Testis (tissue), 5 donors: ENCODE data around the gene KBTBD6. TPM values are rescaled to one million over a fixed set of nuclear protein-coding genes. Genes with fewer than 3 reads are reported as not detected.

Experiments
- DNase-seq: peaks from one replicate; pipeline ENCODE4 v3.0.0-alpha.2; 2019
- H3K27ac ChIP-seq, 2 donors: fragments of 200-600 bp; sonication (generic); one replicate each; pipeline ENCODE4 v1.5.1; 2019
- H3K27me3 ChIP-seq: fragments of 200-600 bp; sonication (generic); one replicate; pipeline ENCODE4 v1.5.1; 2019
- H3K36me3 ChIP-seq: fragments of 200-600 bp; sonication (generic); one replicate; pipeline ENCODE4 v1.5.1; 2017; ENCODE audit warnings: low read depth; ENCODE audit errors: missing control alignments
- H3K4me1 ChIP-seq: fragments of 200-600 bp; sonication (generic); one replicate; pipeline ENCODE4 v1.5.1; 2019
- H3K4me3 ChIP-seq, 2 donors: fragments of 200-600 bp; sonication (generic); one replicate each; pipeline ENCODE4 v1.5.1; 2017 to 2019
- H3K9me3 ChIP-seq: fragments of 200-600 bp; sonication (generic); one replicate; pipeline ENCODE4 v1.5.1; 2017
- POLR2A ChIP-seq: fragments of 450-650 bp; IDR thresholded peaks from one replicate; pipeline ENCODE4 v1.6.1; 2017; ENCODE audit warnings: antibody characterized with exemption, mild to moderate bottlenecking, moderate library complexity
- WGBS, 2 donors: methylation state at CpG; one replicate each; pipeline ENCODE4 v1.1.5; 2018; 5-methylcytosine and 5-hydroxymethylcytosine counted together
- intact Hi-C: fragments of 100-400 bp; cut with DNase I; formaldehyde crosslinking; loops from one replicate; pipeline ENCODE4 v1.15.1; 2023; ENCODE audit warnings: low total_unique reads
- long read RNA-seq, 2 donors: transcript quantifications; one replicate each; lab custom pipeline, GENCODE V29; 2026
- polyA plus RNA-seq: library from polyadenylated mRNA; stranded (reverse); fragments of 350-450 nt; fragmentation: Illumina TruSeq; extraction: RNeasy Lipid Tissue Mini Kit (QIAGEN cat#74804); gene quantifications from one replicate; pipeline ENCODE4 v1.2.3, GENCODE V29; 2014; ENCODE audit warnings: low read depth, low replicate concordance; ENCODE audit not compliant: insufficient read depth
- total RNA-seq, 2 donors: library from RNA; depleted of rRNA; stranded (reverse); fragments of >200 nt; gene quantifications; one replicate each; pipeline ENCODE4 v1.2.3, GENCODE V29; 2016
- TF ChIP-seq, protein P1 (sequence below), 3 experiments: fragments of 450-650 bp in 2 of 3; fragments of 200-600 bp in 1 of 3; sonication (generic) in 1 of 3; IDR thresholded peaks; one replicate each; pipeline ENCODE4 v1.5.1; 2016 to 2019; ENCODE audit warnings: antibody characterized with exemption in 3 of 3, mild to moderate bottlenecking in 2 of 3, moderate library complexity in 1 of 3

KBTBD6 gene
- total RNA-seq (10 to 100 TPM; 13.1 to 13.9 TPM), polyA plus RNA-seq (10.6 TPM)
- long read RNA-seq, donor 1, full-length matches to known transcripts: 36 of 36 reads
- long read RNA-seq, donor 1, partial matches to known transcripts: 0 of 36 reads
- long read RNA-seq, donor 1, other reads (novel, unspliced or antisense): 0 of 36 reads
- long read RNA-seq, donor 2, full-length matches to known transcripts: 17 of 17 reads
- long read RNA-seq, donor 2, partial matches to known transcripts: 0 of 17 reads
- long read RNA-seq, donor 2, other reads (novel, unspliced or antisense): 0 of 17 reads

GRCh38 chr13:41132512-41133152 lies at the start of gene KBTBD6:
Gene KBTBD6 (minus strand): TSS chr13:41132802. CDS start chr13:41132511, 291 bp downstream.
- peak within 1 kb of the TSS; percentile 60 to 85 for H3K27ac ChIP-seq
- DNase-seq: peak; percentile 98
- no peaks in the 10 kb centered on the region for H3K36me3 ChIP-seq
- H3K27me3 ChIP-seq: no peaks in the 10 kb centered on the region
- 0% methylated on average over 37 to 45 of the region's 45 CpGs for WGBS, 2 donors
- peaks cover 16% of the 10 kb centered on the region for H3K4me1 ChIP-seq
- TF ChIP-seq, protein P1, sequence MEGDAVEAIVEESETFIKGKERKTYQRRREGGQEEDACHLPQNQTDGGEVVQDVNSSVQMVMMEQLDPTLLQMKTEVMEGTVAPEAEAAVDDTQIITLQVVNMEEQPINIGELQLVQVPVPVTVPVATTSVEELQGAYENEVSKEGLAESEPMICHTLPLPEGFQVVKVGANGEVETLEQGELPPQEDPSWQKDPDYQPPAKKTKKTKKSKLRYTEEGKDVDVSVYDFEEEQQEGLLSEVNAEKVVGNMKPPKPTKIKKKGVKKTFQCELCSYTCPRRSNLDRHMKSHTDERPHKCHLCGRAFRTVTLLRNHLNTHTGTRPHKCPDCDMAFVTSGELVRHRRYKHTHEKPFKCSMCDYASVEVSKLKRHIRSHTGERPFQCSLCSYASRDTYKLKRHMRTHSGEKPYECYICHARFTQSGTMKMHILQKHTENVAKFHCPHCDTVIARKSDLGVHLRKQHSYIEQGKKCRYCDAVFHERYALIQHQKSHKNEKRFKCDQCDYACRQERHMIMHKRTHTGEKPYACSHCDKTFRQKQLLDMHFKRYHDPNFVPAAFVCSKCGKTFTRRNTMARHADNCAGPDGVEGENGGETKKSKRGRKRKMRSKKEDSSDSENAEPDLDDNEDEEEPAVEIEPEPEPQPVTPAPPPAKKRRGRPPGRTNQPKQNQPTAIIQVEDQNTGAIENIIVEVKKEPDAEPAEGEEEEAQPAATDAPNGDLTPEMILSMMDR (IDR thresholded peaks at IDR 0.05): peak in 1 of 3 experiments; percentile 20
- TF ChIP-seq POLR2A: no peak
- no peaks in the 10 kb centered on the region for H3K9me3 ChIP-seq
- H3K4me3 ChIP-seq: peak within 1 kb of the TSS; percentile 73 to 90
- intact Hi-C loops: no loop called here

DNA sequence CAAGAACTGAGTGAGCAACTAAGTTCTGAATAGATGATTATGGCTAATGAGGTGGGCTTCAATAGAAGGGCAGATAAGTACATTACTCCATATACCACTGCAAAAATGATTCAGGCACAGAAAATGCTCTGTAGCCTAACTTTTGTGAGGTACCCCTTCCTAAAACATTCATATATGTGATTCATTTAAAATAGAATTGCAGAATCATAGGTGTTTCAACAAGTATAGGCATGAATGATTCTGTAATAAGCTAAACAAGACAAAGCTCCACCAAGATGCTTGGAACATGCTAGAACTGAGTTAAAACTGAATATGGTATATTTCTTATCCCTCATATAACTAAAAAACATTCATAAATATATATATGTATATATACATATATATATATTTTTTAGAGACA lies 49.6 kb upstream of the KBTBD6 start:
- intact Hi-C loops: no loop called here
- no peaks in the 10 kb centered on the region for H3K27me3 ChIP-seq
- TF ChIP-seq, protein P1 (IDR thresholded peaks at IDR 0.05): no peak
- TF ChIP-seq POLR2A: no peak
- DNase-seq: no peak
- H3K4me1 ChIP-seq: no peaks in the 10 kb centered on the region
- no peak overlapping the region for H3K27ac ChIP-seq
- no peaks in the 10 kb centered on the region for H3K36me3 ChIP-seq
- H3K9me3 ChIP-seq: no peaks in the 10 kb centered on the region
- H3K4me3 ChIP-seq: no peak overlapping the region

DNA sequence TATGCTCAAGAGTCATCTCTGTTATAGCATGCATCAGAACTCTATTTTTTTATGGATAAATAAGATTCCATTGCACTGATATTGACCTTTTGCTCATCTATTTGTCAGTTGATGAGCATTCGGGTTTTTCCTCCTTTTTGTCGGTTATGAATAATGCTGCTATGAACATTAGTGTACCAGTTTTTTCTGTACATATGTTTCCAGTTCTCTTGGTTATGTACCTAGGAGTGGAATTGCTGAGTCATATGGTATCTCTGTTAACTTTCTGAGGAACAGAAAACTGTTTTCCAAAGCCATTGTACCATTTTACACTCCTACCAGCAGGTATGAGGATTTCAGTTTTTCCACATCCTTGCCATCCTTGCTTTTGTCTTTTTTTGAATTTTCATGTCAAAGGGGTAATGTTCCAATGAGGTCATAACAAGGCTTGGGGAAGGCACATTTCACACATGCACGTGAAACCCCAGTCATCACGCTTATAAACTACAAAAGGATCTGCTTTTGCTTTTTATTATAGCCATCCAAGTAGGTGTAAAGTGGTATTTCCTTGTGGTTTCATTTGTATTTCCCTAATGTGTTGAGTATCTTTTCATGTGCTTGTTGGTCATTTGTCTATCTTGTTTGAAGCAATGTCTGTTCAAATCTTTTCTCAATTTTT lies 47.1 kb upstream of the KBTBD6 start:
- Histone ChIP-seq H3K27me3 (no peaks in the 10 kb centered on the region), H3K4me1 (no peaks in the 10 kb centered on the region), H3K36me3 (no peaks in the 10 kb centered on the region), H3K27ac (no peak overlapping the region), H3K4me3 (no peak overlapping the region), H3K9me3 (no peaks in the 10 kb centered on the region)
- TF ChIP-seq, protein P1 (IDR thresholded peaks at IDR 0.05): no peak
- no peak for TF ChIP-seq POLR2A
- 81 to 86% methylated on average over 4 of the region's 4 CpGs for WGBS, 2 donors
- no peak for DNase-seq
- intact Hi-C loops: no loop called here

DNA sequence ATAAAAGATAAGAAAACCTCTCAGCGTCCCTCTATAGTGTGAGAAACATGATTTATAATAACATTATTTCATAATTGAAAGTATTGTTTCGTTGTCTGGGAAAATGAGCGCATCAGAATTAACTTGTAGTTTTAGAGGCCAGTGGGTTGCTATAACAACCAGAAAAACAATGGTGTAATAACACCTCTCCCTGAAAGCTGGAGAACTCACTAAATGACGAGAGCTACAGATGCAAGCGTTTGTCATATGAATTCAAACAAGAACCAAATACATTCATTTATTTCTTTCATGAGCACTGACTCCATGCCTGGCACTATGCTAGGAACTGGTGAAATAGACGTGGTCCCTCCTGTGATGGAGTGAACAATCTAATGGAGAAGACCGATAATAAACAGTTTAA lies 45.4 kb upstream of the KBTBD6 start:
- Histone ChIP-seq H3K4me1 (no peaks in the 10 kb centered on the region), H3K27ac (no peak overlapping the region), H3K27me3 (no peaks in the 10 kb centered on the region), H3K9me3 (no peaks in the 10 kb centered on the region), H3K36me3 (no peaks in the 10 kb centered on the region), H3K4me3 (no peak overlapping the region)
- TF ChIP-seq, protein P1 (IDR thresholded peaks at IDR 0.05): no peak
- TF ChIP-seq POLR2A: no peak
- intact Hi-C loops: no loop called here
- DNase-seq: no peak
- 75% methylated on average over 7 of the region's 7 CpGs for WGBS, 2 donors
